GM18868 (cell line): Measurements from ENCODE around the gene SCN11A.
"Not testable (repeated sequence)": the region's sequence is repeated elsewhere in the genome, so short reads cannot be mapped to it uniquely, and the experiment has no call there.

Source experiments
- ATAC-seq: cut with Tn5 transposase; IDR thresholded peaks from one replicate; pipeline ENCODE4 v1.9.1; 2021; ENCODE audit warnings: mild to moderate bottlenecking, moderate library complexity; ENCODE audit not compliant: unreplicated experiment

Gene SCN11A

GRCh38 chr3:39067286-39067685, 15.5 kb upstream of the SCN11A start:
- no peak for ATAC-seq

DNA sequence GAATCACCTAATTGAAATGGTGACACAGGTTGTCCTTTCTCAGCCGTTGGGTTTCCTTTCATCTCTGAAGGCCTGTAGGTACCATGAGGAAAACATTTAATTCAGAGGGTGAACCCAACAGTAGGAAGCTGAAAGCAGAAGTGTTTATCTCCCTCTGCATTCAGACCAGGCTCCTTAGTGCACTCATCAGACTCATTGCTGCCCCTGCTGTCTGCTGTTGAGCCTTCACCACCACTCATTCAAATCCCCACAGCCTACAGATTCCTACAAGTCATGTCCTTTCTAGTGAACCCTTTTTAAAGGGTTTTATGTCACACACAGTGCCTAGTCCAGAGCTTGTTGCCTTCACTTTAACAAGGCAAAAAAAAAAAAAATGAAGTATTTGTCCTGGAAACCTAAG, 13.5 kb upstream of the SCN11A start:
- ATAC-seq: peak; percentile 100

GRCh38 chr3:39064646-39065045, 12.9 kb upstream of the SCN11A start:
- no peak for ATAC-seq

DNA sequence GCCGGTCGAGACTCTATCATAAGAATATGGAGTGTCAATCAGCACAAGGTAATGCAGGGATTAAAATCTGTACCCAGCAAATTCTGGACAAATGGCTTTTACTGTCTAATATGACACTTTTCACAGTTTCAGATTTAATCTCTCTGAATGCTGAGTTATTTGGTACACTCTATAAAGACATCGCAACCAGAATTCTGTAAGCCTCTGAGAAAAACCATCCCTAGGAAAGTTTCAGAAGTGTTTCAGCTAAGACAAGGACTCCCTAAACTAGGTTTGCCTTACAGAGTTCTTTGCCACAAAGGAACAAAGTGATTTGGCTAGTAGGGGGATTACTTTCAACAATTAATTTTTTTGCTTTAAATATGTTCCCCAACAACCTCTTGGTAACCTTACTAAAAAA, 11.4 kb upstream of the SCN11A start:
- no peak for ATAC-seq

- ATAC-seq: no peak
Observed at GRCh38 chr3:39062180-39062579, 10.4 kb upstream of the SCN11A start.

DNA sequence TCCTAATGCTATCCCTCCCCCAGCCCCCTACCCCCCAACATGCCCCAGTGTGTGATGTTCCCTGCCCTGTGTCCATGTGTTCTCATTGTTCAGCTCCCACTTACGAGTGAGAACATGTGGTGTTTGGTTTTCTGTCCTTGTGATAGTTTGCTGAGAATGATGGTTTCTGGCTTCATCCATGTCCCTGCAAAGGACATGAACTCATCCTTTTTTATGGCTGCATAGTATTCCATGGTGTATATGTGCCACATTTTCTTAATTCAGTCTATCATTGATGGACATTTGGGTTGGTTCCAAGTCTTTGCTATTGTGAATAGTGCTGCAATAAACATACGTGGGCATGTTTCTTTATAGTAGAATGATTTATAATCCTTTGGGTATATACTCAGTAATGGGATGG, 9.5 kb upstream of the SCN11A start:
- not testable (repeated sequence) for ATAC-seq

DNA sequence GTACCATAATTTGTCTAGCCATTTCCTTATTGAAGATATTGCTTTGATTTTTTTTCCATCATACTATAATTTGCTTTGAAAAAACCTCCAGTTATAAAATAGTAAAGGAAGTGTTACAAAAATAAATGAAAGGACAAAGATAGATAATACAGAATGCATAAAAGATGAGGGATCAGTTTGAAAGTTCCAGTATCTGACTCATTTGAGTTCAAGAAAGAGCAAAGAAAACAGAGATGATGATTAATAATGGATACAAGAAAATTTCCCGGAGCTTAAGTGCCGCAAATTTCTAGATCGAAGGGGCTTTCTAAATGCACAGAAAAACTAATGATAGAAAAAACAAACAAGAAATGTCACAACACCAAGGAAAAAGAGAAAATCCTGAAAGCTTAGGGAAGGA, 4.4 kb upstream of the SCN11A start:
- ATAC-seq: no peak

DNA sequence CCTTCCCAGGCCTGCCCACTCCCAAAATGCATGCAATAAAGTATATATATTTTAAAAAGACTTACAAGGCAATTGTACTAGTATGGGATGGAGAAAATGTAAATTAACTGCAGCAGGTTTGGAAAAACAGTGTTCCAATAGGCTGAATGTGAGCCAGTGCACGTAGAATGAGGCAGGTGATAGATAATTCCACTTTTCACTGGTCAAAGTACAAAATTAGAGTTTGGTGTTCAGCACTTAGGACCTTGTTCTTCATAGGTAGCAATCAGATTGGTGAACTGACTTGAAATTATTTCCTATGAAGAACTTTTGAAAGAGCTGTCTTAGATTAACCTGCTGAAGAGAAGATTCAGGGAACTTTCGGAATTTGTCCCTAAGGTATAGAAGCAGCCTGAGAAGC, 2.0 kb upstream of the SCN11A start:
- ATAC-seq: no peak

- no peak for ATAC-seq
Observed at GRCh38 chr3:39052583-39052982, 839 bp upstream of the SCN11A start.

DNA sequence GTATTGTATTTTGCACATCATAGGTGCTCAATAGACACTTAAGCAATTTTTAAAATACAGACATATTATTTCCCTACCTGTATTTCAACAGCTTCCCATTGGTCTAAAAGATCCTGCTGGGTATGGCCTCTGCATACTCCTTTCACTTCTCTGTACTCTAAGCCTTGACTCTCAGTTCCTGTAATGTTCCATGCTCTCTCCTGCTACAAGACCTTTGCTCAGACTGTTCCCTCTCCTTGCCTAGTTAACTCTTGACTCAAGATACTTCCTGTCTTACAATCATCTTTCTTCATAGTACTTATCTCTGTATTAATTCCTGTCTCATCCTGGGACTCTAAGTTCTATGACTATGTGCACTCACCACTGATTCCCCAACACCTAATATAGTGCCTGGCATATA, 1.7 kb downstream of the SCN11A start:
- ATAC-seq: no peak

DNA sequence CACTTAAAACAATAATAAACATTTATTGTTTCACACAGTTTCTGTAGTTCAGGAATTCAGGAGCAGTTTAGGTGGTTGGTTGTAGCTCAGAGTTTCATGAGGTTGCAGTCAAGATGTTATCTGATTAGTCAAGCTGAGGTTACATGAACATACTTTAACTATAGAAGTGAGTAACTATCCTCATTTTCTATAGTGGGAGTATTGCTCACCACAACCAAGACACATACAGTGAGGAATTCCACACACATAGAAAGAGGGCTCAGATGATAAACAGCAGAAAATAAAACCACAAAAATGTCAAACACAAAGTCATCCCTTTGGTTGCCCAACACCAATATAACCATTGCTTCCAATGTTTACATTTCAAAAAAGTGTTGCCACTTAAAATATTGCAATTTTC, 13.6 kb downstream of the SCN11A start:
- ATAC-seq: no peak

GRCh38 chr3:39029556-39029955, 22.2 kb downstream of the SCN11A start:
- ATAC-seq: no peak

DNA sequence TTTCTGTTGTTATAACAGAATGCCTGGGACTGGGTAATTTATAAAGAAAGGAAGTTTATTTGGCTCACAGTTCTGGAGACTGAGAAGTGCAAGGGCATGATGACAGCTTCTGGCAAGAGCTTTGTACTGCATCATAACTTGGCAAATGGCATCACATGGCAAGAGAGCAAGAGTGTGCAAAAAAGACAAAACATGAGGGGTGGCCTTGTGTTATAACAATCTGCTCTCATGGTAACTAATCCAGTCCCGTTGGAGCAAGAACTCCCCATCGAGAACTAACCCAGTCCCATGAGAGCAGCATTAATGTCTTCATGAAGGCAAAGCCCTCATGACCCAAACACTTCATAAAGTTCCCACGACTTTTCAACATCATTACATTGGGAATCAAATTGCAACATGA, 23.2 kb downstream of the SCN11A start:
- ATAC-seq: no peak

GRCh38 chr3:39025222-39025970, 26.3 kb downstream of the SCN11A start:
- ATAC-seq: no peak

- ATAC-seq: no peak
Observed at GRCh38 chr3:39024497-39024896, 27.2 kb downstream of the SCN11A start.

DNA sequence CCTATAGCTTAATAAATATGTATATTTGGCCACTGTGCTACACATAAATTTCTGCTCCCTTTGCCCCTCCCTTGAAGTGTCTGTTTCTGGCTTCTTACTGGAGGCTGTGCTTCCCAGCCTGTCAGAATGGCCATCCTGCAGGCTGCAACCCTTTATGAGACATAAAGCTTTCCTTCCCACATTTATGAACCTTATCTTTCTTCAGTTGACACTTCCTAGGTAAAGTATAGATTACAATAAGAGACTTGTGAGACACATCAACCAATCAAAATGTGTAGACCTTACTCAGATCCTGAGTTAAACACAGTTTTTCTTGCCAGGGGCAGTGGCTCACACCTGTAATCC, 29.5 kb downstream of the SCN11A start:
- ATAC-seq: no peak

GRCh38 chr3:39021465-39022285, 30.1 kb downstream of the SCN11A start:
- ATAC-seq: no peak

GRCh38 chr3:39021029-39021428, 30.7 kb downstream of the SCN11A start:
- ATAC-seq: peak; percentile 78

- ATAC-seq: peak; percentile 46
Observed at GRCh38 chr3:39019299-39019698, 32.4 kb downstream of the SCN11A start.

GRCh38 chr3:39015418-39015817, 36.3 kb downstream of the SCN11A start:
- ATAC-seq: no peak

GRCh38 chr3:39013921-39014509, 37.7 kb downstream of the SCN11A start:
- no peak for ATAC-seq

DNA sequence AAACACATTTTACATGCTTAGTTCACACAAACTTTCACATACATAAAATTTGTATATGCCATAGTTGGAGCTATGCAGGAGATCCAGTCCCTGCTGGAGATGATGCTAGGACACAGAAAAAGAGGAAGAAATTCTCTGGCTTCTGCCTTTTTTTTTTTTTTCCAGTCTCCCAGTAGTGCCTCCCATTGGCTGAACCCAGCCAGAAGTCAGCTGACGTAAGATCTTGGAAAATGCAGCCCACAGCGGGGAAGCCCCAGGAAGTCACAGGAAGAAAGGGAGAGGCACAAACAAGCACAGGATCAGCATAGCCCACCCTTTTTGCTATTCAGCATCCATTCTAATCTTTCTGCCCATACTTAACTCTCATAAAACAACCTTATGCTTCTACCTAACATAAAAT, 38.5 kb downstream of the SCN11A start:
- ATAC-seq: no peak
